GM12873 (cell line): ENCODE measurements around the gene SH2D3C.

ENCODE experiments used
- CTCF ChIP-seq: IDR thresholded peaks from 2 replicates; pipeline ENCODE4 v1.5.1; 2012; ENCODE audit warnings: low read depth, mild to moderate bottlenecking, moderate library complexity, low read length, control low read depth; ENCODE audit not compliant: insufficient read depth; ENCODE audit errors: missing control alignments

Gene SH2D3C

GRCh38 chr9:127708952-127709587 is 69.4 kb downstream of the SH2D3C start:
- no peak for TF ChIP-seq CTCF

DNA sequence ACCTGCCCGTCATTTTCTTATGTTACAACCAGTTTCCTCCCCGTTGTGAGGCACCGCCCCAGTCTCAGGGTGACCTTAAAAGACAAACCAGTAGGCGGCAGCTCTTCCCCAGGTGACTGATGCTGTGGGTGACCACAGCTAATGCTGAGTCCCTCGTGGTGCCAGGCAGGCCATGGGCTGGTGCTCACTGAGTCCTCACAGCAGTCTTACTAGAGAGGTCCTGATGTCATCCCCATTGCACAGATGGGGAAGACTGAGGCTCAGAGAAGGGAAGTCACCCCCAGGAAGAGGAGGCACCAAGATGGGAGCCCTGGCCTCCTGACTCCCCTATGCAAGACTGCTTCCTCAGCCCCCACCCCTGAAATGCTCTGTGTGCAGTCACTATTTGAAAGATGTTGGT is 70.7 kb downstream of the SH2D3C start:
- peak; percentile 38 for TF ChIP-seq CTCF

- no peak for TF ChIP-seq CTCF
These were observed 71.6 kb downstream of the SH2D3C start, which contains the start of gene CFAP157 for GRCh38 chr9:127706836-127707241. Gene CFAP157 (plus strand): TSS chr9:127706988. CDS start chr9:127707032, 44 bp downstream.

GRCh38 chr9:127705577-127706379 is 72.7 kb downstream of the SH2D3C start:
- TF ChIP-seq CTCF = no peak

DNA sequence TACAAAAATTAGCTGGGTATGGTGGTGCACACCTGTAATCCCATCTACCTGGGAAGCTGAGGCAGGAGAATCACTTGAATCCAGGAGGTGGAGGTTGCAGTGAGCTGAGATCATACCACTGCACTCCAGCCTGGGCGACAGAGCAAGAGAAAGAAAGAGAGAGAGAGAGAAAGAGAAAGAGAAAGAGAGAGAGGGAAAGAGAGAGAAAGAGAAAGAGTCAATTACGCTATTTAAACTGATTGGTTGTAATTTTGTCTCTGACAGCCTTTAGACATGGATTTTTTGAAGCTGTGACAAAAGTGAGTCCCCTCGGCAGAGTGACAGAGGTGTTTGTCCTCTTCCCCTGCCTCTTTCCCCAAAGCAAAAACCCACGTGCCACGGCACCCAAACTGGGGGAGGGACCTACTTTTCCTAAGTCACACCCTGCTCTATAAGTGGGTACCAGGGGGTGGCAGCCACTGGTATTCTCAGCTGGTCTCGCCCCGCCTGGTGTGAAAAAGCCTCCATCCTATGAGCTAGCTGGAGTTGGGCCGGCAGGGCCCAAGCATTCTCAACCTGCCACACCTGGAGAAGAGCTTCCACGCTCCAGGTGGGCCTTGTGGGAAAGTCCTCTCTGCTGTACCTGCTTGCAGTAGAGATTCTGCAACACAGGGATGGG is 75.0 kb downstream of the SH2D3C start:
- no peak for TF ChIP-seq CTCF

DNA sequence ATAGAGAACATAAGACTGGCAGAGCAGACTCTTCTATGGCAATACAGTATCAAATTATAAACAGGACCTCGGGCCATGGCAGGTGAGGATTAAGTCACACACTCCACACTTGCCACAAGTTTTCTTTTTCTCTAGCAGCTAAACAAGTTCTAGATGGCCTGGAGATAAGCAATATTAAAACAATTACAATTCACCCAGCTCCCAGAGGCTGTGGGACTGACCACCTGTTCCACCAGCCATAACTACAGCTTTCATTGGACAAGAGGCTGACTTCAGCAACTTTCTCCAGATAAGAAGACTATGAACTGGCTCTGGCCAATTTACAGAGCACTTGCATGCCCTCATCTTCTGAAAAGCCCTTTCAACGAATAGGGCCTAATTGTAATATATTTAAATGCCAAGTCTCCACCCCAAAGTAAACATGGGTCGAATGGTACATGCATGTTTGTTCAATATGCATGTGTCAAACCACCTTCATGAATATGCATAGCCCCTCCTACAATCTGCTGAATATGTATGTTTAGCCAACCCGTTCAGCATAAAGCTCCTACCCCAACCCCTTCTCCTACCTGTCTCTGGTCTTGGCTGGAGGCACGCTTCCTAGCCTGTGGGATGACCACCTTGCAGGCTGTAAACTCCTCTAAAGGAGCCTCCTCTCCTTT is 77.7 kb downstream of the SH2D3C start:
- TF ChIP-seq CTCF = no peak
